ENCODE data around the gene MTERF4. TPM values are rescaled to one million over a fixed set of nuclear protein-coding genes. Genes with fewer than 3 reads are reported as not detected.

MTERF4 gene
- polyA plus RNA-seq, 1 donor from 2014 or later: 142 TPM

DNA sequence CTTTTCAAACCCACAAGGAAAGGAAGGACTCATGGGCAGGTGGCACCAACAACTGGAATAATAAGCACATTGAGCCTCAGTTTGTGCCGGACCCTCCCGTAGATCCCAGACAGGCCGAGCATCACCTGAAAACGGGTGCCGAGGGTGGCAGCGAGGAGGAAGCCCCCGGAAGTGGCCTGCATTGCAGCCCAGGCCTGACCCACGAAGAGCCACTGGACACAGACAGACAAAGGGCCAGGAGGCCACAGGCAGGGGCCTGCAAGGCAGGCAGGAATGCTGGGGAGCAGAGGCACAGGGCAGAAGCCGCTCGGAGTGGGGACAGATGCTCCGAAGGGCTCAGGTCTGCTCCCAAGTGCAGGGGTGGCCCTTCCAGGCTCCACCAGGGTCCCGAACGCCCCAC lies 31.7 kb downstream of the MTERF4 start:
- Histone ChIP-seq H4K20me1 (ENCODE audit: insufficient read depth) (no peaks in the 10 kb centered on the region), H3F3A (ENCODE audit: insufficient read depth, low read length, poor library complexity, severe bottlenecking) (no peaks in the 10 kb centered on the region)
- TF ChIP-seq MXI1 (conservative IDR thresholded peaks at IDR 0.05; ENCODE audit: poor library complexity, severe bottlenecking) (no peak), TAF1 (IDR thresholded peaks at IDR 0.05; ENCODE audit: low read depth) (no peak), POLR2AphosphoS5 (IDR thresholded peaks at IDR 0.05) (no peak), EP300 (conservative IDR thresholded peaks at IDR 0.05; ENCODE audit: poor library complexity, severe bottlenecking) (no peak), RAD21 (conservative IDR thresholded peaks at IDR 0.05) (no peak), EZH2 (IDR thresholded peaks at IDR 0.05; ENCODE audit: borderline replicate concordance, insufficient read depth, low read length, poor library complexity, severe bottlenecking) (no peak), SMC3 (conservative IDR thresholded peaks at IDR 0.05; ENCODE audit: poor library complexity) (no peak)
- TF ChIP-seq, protein P1, sequence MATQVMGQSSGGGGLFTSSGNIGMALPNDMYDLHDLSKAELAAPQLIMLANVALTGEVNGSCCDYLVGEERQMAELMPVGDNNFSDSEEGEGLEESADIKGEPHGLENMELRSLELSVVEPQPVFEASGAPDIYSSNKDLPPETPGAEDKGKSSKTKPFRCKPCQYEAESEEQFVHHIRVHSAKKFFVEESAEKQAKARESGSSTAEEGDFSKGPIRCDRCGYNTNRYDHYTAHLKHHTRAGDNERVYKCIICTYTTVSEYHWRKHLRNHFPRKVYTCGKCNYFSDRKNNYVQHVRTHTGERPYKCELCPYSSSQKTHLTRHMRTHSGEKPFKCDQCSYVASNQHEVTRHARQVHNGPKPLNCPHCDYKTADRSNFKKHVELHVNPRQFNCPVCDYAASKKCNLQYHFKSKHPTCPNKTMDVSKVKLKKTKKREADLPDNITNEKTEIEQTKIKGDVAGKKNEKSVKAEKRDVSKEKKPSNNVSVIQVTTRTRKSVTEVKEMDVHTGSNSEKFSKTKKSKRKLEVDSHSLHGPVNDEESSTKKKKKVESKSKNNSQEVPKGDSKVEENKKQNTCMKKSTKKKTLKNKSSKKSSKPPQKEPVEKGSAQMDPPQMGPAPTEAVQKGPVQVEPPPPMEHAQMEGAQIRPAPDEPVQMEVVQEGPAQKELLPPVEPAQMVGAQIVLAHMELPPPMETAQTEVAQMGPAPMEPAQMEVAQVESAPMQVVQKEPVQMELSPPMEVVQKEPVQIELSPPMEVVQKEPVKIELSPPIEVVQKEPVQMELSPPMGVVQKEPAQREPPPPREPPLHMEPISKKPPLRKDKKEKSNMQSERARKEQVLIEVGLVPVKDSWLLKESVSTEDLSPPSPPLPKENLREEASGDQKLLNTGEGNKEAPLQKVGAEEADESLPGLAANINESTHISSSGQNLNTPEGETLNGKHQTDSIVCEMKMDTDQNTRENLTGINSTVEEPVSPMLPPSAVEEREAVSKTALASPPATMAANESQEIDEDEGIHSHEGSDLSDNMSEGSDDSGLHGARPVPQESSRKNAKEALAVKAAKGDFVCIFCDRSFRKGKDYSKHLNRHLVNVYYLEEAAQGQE (IDR thresholded peaks at IDR 0.05; ENCODE audit: borderline replicate concordance): no peak
- TF ChIP-seq, protein P2, sequence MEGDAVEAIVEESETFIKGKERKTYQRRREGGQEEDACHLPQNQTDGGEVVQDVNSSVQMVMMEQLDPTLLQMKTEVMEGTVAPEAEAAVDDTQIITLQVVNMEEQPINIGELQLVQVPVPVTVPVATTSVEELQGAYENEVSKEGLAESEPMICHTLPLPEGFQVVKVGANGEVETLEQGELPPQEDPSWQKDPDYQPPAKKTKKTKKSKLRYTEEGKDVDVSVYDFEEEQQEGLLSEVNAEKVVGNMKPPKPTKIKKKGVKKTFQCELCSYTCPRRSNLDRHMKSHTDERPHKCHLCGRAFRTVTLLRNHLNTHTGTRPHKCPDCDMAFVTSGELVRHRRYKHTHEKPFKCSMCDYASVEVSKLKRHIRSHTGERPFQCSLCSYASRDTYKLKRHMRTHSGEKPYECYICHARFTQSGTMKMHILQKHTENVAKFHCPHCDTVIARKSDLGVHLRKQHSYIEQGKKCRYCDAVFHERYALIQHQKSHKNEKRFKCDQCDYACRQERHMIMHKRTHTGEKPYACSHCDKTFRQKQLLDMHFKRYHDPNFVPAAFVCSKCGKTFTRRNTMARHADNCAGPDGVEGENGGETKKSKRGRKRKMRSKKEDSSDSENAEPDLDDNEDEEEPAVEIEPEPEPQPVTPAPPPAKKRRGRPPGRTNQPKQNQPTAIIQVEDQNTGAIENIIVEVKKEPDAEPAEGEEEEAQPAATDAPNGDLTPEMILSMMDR (IDR thresholded peaks at IDR 0.05; ENCODE audit: poor library complexity, severe bottlenecking): no peak

DNA sequence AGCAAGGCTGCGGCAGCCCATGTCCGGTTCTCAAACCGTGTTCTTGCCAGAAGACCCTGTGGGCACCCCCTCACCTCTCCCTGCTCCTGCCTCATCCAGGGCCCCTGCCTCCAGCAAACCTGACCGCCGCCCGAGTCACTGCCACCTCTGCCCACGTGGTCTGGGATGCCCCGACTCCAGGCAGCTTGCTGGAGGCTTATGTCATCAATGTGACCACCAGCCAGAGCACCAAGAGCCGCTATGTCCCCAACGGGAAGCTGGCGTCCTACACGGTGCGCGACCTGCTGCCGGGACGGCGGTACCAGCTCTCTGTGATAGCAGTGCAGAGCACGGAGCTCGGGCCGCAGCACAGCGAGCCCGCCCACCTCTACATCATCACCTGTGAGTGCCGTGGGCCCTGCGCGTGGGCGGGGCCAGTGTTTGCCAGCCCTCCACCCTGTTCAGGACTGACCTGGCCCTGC lies 32.2 kb downstream of the MTERF4 start:
- Histone ChIP-seq H3K27ac (ENCODE audit: low read length) (no peak overlapping the region), H3K27me3 (ENCODE audit: insufficient read depth, low read depth, low read length) (no peaks in the 10 kb centered on the region), H3K79me2 (replicated peaks; ENCODE audit: insufficient read depth, low read length) (no peaks in the 10 kb centered on the region), H3K4me2 (ENCODE audit: low read length) (no peak overlapping the region), H3F3A (ENCODE audit: insufficient read depth, low read length, poor library complexity, severe bottlenecking) (no peaks in the 10 kb centered on the region), H2AFZ (ENCODE audit: low read depth, low read length) (no peak overlapping the region), H3K9me2 (ENCODE audit: insufficient read depth, low read length) (no peaks in the 10 kb centered on the region), H3K36me3 (ENCODE audit: insufficient read depth, low read length) (no peaks in the 10 kb centered on the region), H3K9me3 (ENCODE audit: low read length) (no peaks in the 10 kb centered on the region), H3K9ac (ENCODE audit: low read length) (no peak overlapping the region), H3K4me3 (ENCODE audit: low read length) (no peak overlapping the region), H4K20me1 (ENCODE audit: insufficient read depth) (no peaks in the 10 kb centered on the region)
- no peak for TF ChIP-seq MXI1 (conservative IDR thresholded peaks at IDR 0.05; ENCODE audit: poor library complexity, severe bottlenecking)

More for the DNA sequence above, 31.7 kb downstream of the MTERF4 start:
- H3K9ac ChIP-seq (ENCODE audit: low read length): no peak overlapping the region
- H3K4me3 ChIP-seq (ENCODE audit: low read length): no peak overlapping the region
- H3K9me2 ChIP-seq (ENCODE audit: insufficient read depth, low read length): no peaks in the 10 kb centered on the region
- no peak overlapping the region for H3K27ac ChIP-seq (ENCODE audit: low read length)
- no peaks in the 10 kb centered on the region for H3K9me3 ChIP-seq (ENCODE audit: low read length)
- H3K4me2 ChIP-seq (ENCODE audit: low read length): no peak overlapping the region
- H3K79me2 ChIP-seq (replicated peaks; ENCODE audit: insufficient read depth, low read length): no peaks in the 10 kb centered on the region
- H3K27me3 ChIP-seq (ENCODE audit: insufficient read depth, low read depth, low read length): no peaks in the 10 kb centered on the region
- H3K36me3 ChIP-seq (ENCODE audit: insufficient read depth, low read length): no peaks in the 10 kb centered on the region
- H2AFZ ChIP-seq (ENCODE audit: low read depth, low read length): no peak overlapping the region
